ENCODE measurements around the gene WBP1L.
"Not testable (repeated sequence)": the region's sequence is repeated elsewhere in the genome, so short reads cannot be mapped to it uniquely, and the experiment has no call there.

The WBP1L gene

GRCh38 chr10:102726274-102726673, 17.5 kb upstream of the WBP1L start:
- DNase-seq: no peak

GRCh38 chr10:102727037-102727818, 16.5 kb upstream of the WBP1L start:
- DNase-seq: no peak

- peak; percentile 52 to 63 for DNase-seq
Measured at GRCh38 chr10:102729029-102730026, 14.4 kb upstream of the WBP1L start.

GRCh38 chr10:102731222-102731800, 12.4 kb upstream of the WBP1L start:
- no peak for DNase-seq

GRCh38 chr10:102732661-102733060, 11.1 kb upstream of the WBP1L start:
- DNase-seq: no peak

- DNase-seq: no peak
Measured at GRCh38 chr10:102735065-102735562, 8.6 kb upstream of the WBP1L start.

GRCh38 chr10:102738692-102739121, 5.0 kb upstream of the WBP1L start:
- no peak for DNase-seq

GRCh38 chr10:102740229-102740628, 3.5 kb upstream of the WBP1L start:
- no peak for DNase-seq

GRCh38 chr10:102741726-102742237, 2.0 kb upstream of the WBP1L start:
- DNase-seq: no peak

GRCh38 chr10:102742313-102742712, 1.4 kb upstream of the WBP1L start:
- DNase-seq: not testable (repeated sequence)

GRCh38 chr10:102743078-102743587, 615 bp upstream of the WBP1L start:
- DNase-seq: no peak

- no peak for DNase-seq
Measured at GRCh38 chr10:102744374-102745051, 765 bp downstream of the WBP1L start.

GRCh38 chr10:102745157-102745556, 1.4 kb downstream of the WBP1L start:
- no peak for DNase-seq

GRCh38 chr10:102752266-102752930, 8.7 kb downstream of the WBP1L start:
- DNase-seq: no peak

GRCh38 chr10:102752934-102753664, 9.4 kb downstream of the WBP1L start:
- peak; percentile 17 to 24 for DNase-seq

- DNase-seq: no peak
Measured at GRCh38 chr10:102753718-102754117, 10.0 kb downstream of the WBP1L start.

GRCh38 chr10:102757323-102757722, 13.6 kb downstream of the WBP1L start:
- no peak for DNase-seq

- DNase-seq: no peak
Measured at GRCh38 chr10:102758240-102758932, 14.6 kb downstream of the WBP1L start.

GRCh38 chr10:102758933-102759262, 15.2 kb downstream of the WBP1L start:
- not testable (repeated sequence) for DNase-seq
